Left colon (tissue), 2 donors: ENCODE measurements around the gene AP3D1. TPM values are rescaled to one million over a fixed set of nuclear protein-coding genes. Genes with fewer than 3 reads are reported as not detected.
"Not testable (repeated sequence)": the region's sequence is repeated elsewhere in the genome, so short reads cannot be mapped to it uniquely, and the experiment has no call there.

Experiments used
- ATAC-seq: fragments of 200-7000 bp; cut with Tn5 transposase; one replicate; pipeline ENCODE4 v1.9.1; 2020; ENCODE audit warnings: mild to moderate bottlenecking, moderate library complexity
- DNase-seq, 2 donors: peaks; one replicate each; pipeline ENCODE4 v3.0.0-alpha.2; 2020
- intact Hi-C, 2 donors: fragments of 100-400 bp; cut with DNase I in 1 of 2; cut with micrococcal nuclease in 1 of 2; formaldehyde crosslinking; loops; one replicate each; pipeline versions ENCODE4 v1.11.2 to v1.14.0; 2022; cut with DNase I, micrococcal nuclease
- total RNA-seq, 2 donors: library from RNA; stranded (reverse); fragmentation: NEBNext Ultra II Directional; extraction: Animal tissue kit (Norgen Biotek cat#: 25700); gene quantifications; one replicate each; pipeline ENCODE4 v1.2.1, GENCODE V29; 2021
- donor health status: DM: no; HTN: no; CAD: no.
- donor health status: DM: yes; HTN: yes; CAD: no.

Gene AP3D1
- total RNA-seq, 2 donors from 2014 or later, result 99.4 to 123 TPM

GRCh38 chr19:2101417-2102335 lies 49.7 kb downstream of the AP3D1 start:
- no peak for ATAC-seq
- intact Hi-C loops, result no loop called here
- DNase-seq, result no peak

GRCh38 chr19:2100719-2101061 lies 50.7 kb downstream of the AP3D1 start:
- ATAC-seq, result no peak
- intact Hi-C loops, result no loop called here
- no peak for DNase-seq

GRCh38 chr19:2099937-2100718 lies 51.2 kb downstream of the AP3D1 start:
- intact Hi-C loops, result no loop called here
- no peak for ATAC-seq
- no peak for DNase-seq

GRCh38 chr19:2099054-2099501 lies 52.3 kb downstream of the AP3D1 start:
- no peak for DNase-seq
- intact Hi-C loops, result no loop called here
- no peak for ATAC-seq

- ATAC-seq (no peak), DNase-seq (no peak)
- intact Hi-C loops, result no loop called here
Measured at GRCh38 chr19:2097886-2098327, 53.5 kb downstream of the AP3D1 start.

- no peak for ATAC-seq
- peak in 1 of 2 donors; percentile 47 for DNase-seq
- intact Hi-C loops, result no loop called here
Measured at GRCh38 chr19:2097203-2097885, 54.0 kb downstream of the AP3D1 start.

GRCh38 chr19:2096480-2097202 lies 54.7 kb downstream of the AP3D1 start, which contains the start of gene IZUMO4:
Gene IZUMO4, plus strand, starts transcription at chr19:2096915. Its CDS starts 31 bp downstream, at chr19:2096946.
- intact Hi-C loops, result no loop called here
- DNase-seq (peak; percentile 98 to 100), ATAC-seq (peak; percentile 82)

- peak; percentile 68 for ATAC-seq
- intact Hi-C loops, result no loop called here
- peak; percentile 92 to 94 for DNase-seq
Measured at GRCh38 chr19:2096034-2096479, 55.3 kb downstream of the AP3D1 start, which contains the start of gene MOB3A. Gene MOB3A, minus strand, starts transcription at chr19:2096326. Its CDS starts 17,766 bp downstream, at chr19:2078560.

GRCh38 chr19:2091926-2092525 lies 59.3 kb downstream of the AP3D1 start:
- DNase-seq, intact Hi-C loops, ATAC-seq: not testable (repeated sequence)

- DNase-seq (no peak), ATAC-seq (no peak)
- intact Hi-C loops, result loop anchor here in 1 of 2 donors (10.0 kb wide), 1 partner anchor 155 kb away; no protein-coding TSS in a partner anchor
Measured at GRCh38 chr19:2089727-2090053, 61.7 kb downstream of the AP3D1 start.

- intact Hi-C loops, result loop anchor here in 1 of 2 donors (10.0 kb wide), 1 partner anchor 154 kb away; no protein-coding TSS in a partner anchor
- DNase-seq (no peak), ATAC-seq (no peak)
Measured at GRCh38 chr19:2089001-2089711, 62.2 kb downstream of the AP3D1 start.

- DNase-seq, result no peak
- ATAC-seq, result no peak
- intact Hi-C loops, result loop anchor here in 1 of 2 donors (10.0 kb wide), 1 partner anchor 153 kb away; no protein-coding TSS in a partner anchor
Measured at GRCh38 chr19:2087621-2088100, 63.7 kb downstream of the AP3D1 start.

GRCh38 chr19:2086695-2087620 lies 64.4 kb downstream of the AP3D1 start:
- DNase-seq, result peak in 1 of 2 donors; percentile 16
- ATAC-seq, result not testable (repeated sequence)
- intact Hi-C loops, result loop anchor here in 1 of 2 donors (10.0 kb wide), 1 partner anchor 152 kb away; no protein-coding TSS in a partner anchor

- intact Hi-C loops, result loop anchor here in 1 of 2 donors (10.0 kb wide), 1 partner anchor 150 kb away; no protein-coding TSS in a partner anchor
- DNase-seq (peak; percentile 78 to 87), ATAC-seq (peak; percentile 44)
Measured at GRCh38 chr19:2084993-2085720, 66.2 kb downstream of the AP3D1 start.
